Bronchial epithelial cell (primary cell): ENCODE data around the gene PWWP2B. TPM values are rescaled to one million over a fixed set of nuclear protein-coding genes. Genes with fewer than 3 reads are reported as not detected.
A peak's percentile ranks its signal among the peaks of the same experiment; 100 is the strongest.

Experiments used
- DNase-seq: peaks from one replicate; pipeline ENCODE4 v3.0.0-alpha.2; 2010; ENCODE audit warnings: low read depth
- FAIRE-seq: peaks from 2 replicates; lab custom pipeline; 2011; peaks lifted over from hg19 to GRCh38; lab: Jason Lieb, UNC
- H3K27me3 ChIP-seq: 2 replicates; pipeline ENCODE4 v1.5.1; 2011; ENCODE audit warnings: low read length; ENCODE audit not compliant: control insufficient read depth, insufficient read depth
- H3K36me3 ChIP-seq: 2 replicates; pipeline ENCODE4 v1.5.1; 2011; ENCODE audit warnings: low read length; ENCODE audit not compliant: control insufficient read depth, insufficient read depth
- H3K4me3 ChIP-seq: 2 replicates; pipeline ENCODE4 v1.5.1; 2011; ENCODE audit warnings: mild to moderate bottlenecking, low read depth, low read length, control low read depth
- total RNA-seq: library from RNA; depleted of rRNA; stranded (reverse); fragments of >200 nt; gene quantifications from 2 replicates; pipeline ENCODE4 v1.2.1, GENCODE V29; 2014
- TF ChIP-seq, protein P1 (sequence below): IDR thresholded peaks from 2 replicates; pipeline ENCODE4 v1.5.1; 2011; ENCODE audit warnings: mild to moderate bottlenecking, moderate library complexity, low read length, control low read depth, inconsistent platforms; ENCODE audit not compliant: insufficient read depth, severe bottlenecking

The PWWP2B gene
- total RNA-seq, 1 donor from 2014 or later: 40.0 TPM

GRCh38 chr10:132425029-132425756 is 28.2 kb downstream of the PWWP2B start:
- FAIRE-seq (peak; percentile 97), DNase-seq (no peak)
- H3K36me3 ChIP-seq: no peaks in the 10 kb centered on the region
- TF ChIP-seq, protein P1, sequence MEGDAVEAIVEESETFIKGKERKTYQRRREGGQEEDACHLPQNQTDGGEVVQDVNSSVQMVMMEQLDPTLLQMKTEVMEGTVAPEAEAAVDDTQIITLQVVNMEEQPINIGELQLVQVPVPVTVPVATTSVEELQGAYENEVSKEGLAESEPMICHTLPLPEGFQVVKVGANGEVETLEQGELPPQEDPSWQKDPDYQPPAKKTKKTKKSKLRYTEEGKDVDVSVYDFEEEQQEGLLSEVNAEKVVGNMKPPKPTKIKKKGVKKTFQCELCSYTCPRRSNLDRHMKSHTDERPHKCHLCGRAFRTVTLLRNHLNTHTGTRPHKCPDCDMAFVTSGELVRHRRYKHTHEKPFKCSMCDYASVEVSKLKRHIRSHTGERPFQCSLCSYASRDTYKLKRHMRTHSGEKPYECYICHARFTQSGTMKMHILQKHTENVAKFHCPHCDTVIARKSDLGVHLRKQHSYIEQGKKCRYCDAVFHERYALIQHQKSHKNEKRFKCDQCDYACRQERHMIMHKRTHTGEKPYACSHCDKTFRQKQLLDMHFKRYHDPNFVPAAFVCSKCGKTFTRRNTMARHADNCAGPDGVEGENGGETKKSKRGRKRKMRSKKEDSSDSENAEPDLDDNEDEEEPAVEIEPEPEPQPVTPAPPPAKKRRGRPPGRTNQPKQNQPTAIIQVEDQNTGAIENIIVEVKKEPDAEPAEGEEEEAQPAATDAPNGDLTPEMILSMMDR: no peak
- no peaks in the 10 kb centered on the region for H3K27me3 ChIP-seq
- no peak overlapping the region for H3K4me3 ChIP-seq

- TF ChIP-seq, protein P1: no peak
- H3K36me3 ChIP-seq: no peaks in the 10 kb centered on the region
- FAIRE-seq (no peak), DNase-seq (no peak)
- no peak overlapping the region for H3K4me3 ChIP-seq
- H3K27me3 ChIP-seq: no peaks in the 10 kb centered on the region
Observed at GRCh38 chr10:132425757-132426155, 28.8 kb downstream of the PWWP2B start.

DNA sequence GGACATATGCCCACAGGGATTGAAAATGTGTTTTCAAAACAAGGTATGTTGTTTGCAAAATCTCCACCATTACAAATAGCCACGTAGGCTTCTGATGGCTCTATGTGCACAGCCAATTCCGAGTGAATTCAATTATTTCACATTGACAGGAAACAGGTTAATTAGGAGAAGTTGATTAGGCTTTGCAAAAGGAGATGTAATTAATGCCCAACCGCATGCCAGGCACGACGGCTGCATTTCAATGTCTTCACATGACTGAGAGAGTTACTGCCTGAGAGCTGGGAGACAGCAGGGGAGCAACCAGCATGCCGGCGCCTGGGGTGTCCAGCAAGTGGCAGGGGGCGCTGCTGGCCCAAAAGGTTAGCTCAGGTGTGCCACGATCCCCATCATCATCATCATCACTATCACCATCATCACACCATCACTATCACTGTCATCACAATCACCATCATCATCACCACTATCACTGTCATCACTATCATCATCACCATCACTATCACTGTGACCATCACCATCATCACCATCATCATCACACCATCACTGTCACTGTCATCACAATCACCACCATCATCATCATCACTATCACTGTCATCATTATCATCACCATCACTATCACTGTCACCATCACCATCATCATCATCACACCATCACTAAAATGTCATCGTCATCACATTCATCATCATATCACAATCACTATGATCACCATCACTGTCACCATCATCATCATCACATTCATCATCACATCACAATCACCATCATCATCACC is 30.2 kb downstream of the PWWP2B start:
- TF ChIP-seq, protein P1: peak; percentile 5
- FAIRE-seq: peak; percentile 60
- no peak for DNase-seq

GRCh38 chr10:132427939-132428367 is 31.0 kb downstream of the PWWP2B start:
- DNase-seq (no peak), FAIRE-seq (peak; percentile 64)
- Histone ChIP-seq H3K36me3 (no peaks in the 10 kb centered on the region), H3K27me3 (no peaks in the 10 kb centered on the region), H3K4me3 (no peak overlapping the region)
- TF ChIP-seq, protein P1: no peak

More for the DNA sequence above, 30.2 kb downstream of the PWWP2B start:
- H3K27me3 ChIP-seq: no peaks in the 10 kb centered on the region
- no peaks in the 10 kb centered on the region for H3K36me3 ChIP-seq
- no peak overlapping the region for H3K4me3 ChIP-seq

DNA sequence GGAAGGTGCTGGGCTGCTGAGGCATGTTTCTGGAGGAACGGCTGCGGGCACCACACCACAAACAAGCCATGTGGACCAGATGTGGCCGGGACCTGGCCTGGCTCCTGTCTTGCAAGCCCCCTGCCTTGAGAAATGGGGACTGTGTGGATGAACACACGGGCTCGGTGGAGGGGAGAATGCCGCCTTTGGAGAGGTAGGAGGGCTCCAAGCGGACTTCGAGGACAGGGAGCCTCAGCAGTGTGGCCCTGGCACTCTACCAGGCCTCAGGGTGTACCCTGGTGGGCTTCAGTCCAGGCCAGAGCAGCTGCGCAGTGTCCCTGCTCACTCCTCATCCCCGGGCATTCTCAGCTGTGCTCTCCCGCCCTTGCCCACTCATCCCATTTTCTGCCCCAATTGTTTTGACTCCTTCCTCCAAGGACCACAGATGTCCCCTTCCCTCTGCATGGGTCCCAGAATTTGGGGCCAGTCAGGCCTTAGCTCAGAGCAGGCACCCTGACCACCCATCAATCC is 31.5 kb downstream of the PWWP2B start:
- TF ChIP-seq, protein P1: no peak
- Histone ChIP-seq H3K4me3 (no peak overlapping the region), H3K27me3 (no peaks in the 10 kb centered on the region), H3K36me3 (no peaks in the 10 kb centered on the region)
- DNase-seq (no peak), FAIRE-seq (no peak)
